Spleen (tissue), 7 donors: ENCODE measurements around the gene SORBS2.

Experiments used
- CTCF ChIP-seq, 11 experiments: fragments of 200-600 bp in 7 of 11; fragments of 450-650 bp in 4 of 11; sonication (generic) in 4 of 11; IDR thresholded peaks in 8 of 11; conservative IDR thresholded peaks in 3 of 11; 1 replicate in 7 of 11; 2 replicates in 4 of 11; pipeline versions ENCODE4 v1.4.0 to v1.8.0; 2016 to 2021; ENCODE audit warnings: antibody characterized with exemption in 11 of 11, inconsistent platforms in 4 of 11, mild to moderate bottlenecking in 1 of 11
- POLR2A ChIP-seq, 3 donors: fragments of 450-650 bp; IDR thresholded peaks; one replicate each; pipeline ENCODE4 v1.5.1; 2017; ENCODE audit warnings: antibody characterized with exemption in 3 of 3, mild to moderate bottlenecking in 1 of 3
- donor health status: DM: no; HTN: no; CAD: no; lungs with moderate emphysema.
- donor health status: DM: no; HTN: no; CAD: no.
- donor health status: DM: no; HTN: no; CAD: no.

GRCh38 chr4:185685804-185686203, 126.2 kb downstream of the SORBS2 start:
- no peak for TF ChIP-seq POLR2A (IDR thresholded peaks at IDR 0.05)
- TF ChIP-seq CTCF (IDR thresholded peaks at IDR 0.05 in 8 of 11, conservative IDR thresholded peaks at IDR 0.05 in 3 of 11) = no peak
